ENCODE results near the gene PRKAR1A. TPM values are rescaled to one million over a fixed set of nuclear protein-coding genes. Genes with fewer than 3 reads are reported as not detected.

PRKAR1A gene
- total and polyA plus RNA-seq, 2 of the 8 experiments (the other 6 are each of a cell fraction or from before 2014, with no cell fraction given) = 39.3 to 149 TPM

DNA sequence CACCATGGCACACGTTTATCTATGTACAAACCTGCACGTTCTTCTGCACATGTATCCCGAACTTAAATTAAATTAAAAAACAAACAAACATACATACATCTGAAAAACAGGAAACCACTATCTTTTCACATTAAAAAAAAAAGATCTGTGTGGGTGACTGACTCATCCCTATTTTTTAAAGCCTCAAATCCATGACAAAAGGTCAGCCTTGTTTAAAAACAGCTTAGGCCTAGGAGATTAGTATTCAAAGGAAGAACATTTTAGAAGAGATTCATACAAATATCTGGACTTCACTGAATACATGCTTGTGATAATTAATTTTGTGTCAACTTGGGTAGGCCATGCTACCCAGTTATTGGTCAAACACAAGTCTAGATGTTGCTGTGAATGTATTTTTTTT, 4.7 kb upstream of the PRKAR1A start:
- FAIRE-seq (no peak), DNase-seq (ENCODE audit: low read depth in 1 of 2, low spot score in 2 of 2) (no peak)
- ChIA-PET POLR2A (ENCODE audit: partially characterized antibody) (interaction anchor here (0.8 kb wide), 1 partner anchor 32 kb away, joined by 3 read pairs; no protein-coding TSS in a partner anchor), CTCF (ENCODE audit: partially characterized antibody) (interaction anchor here (0.6 to 1.7 kb wide), 2 partner anchors 10 to 1670 kb away, joined by 3 to 5 read pairs; no protein-coding TSS in a partner anchor)
- 80% methylated on average over 3 of the region's 3 CpGs; no CpG with 5 or more reads in 1 of the 2 experiments for WGBS, 2 experiments (ENCODE audit: extremely low coverage in 1 of 2, insufficient coverage in 1 of 2, insufficient read length in 1 of 2, insufficient replicate concordance in 2 of 2, low coverage in 1 of 2, low lambda C conversion rate in 2 of 2, missing lambda C conversion rate in 1 of 2)
- H3K4ac ChIP-seq (replicated peaks; ENCODE audit: insufficient read length, low read depth, low read length) = no peak overlapping the region
- H3K4me2 ChIP-seq (ENCODE audit: insufficient read depth in 1 of 2, low read depth in 2 of 2, low read length in 2 of 2) = no peak overlapping the region
- no peak overlapping the region for H2AFZ ChIP-seq (ENCODE audit: low read length)
- no peaks in the 10 kb centered on the region for H3K79me1 ChIP-seq (ENCODE audit: low read depth, low read length)
- H4K8ac ChIP-seq (ENCODE audit: extremely low read depth, insufficient read depth, low read length) = no peak overlapping the region
- no peak overlapping the region for H3K14ac ChIP-seq (ENCODE audit: insufficient read length)
- no peak overlapping the region for H2BK5ac ChIP-seq (ENCODE audit: low read depth, low read length)
- H2BK20ac ChIP-seq (ENCODE audit: low read length) = no peak overlapping the region
- H3K23me2 ChIP-seq (ENCODE audit: low read depth, low read length) = peaks cover 5% of the 10 kb centered on the region
- no peak overlapping the region for H2BK12ac ChIP-seq (ENCODE audit: low read depth, low read length)
- no peaks in the 10 kb centered on the region for H3K9me3 ChIP-seq (ENCODE audit: insufficient read depth in 2 of 2, low read depth in 1 of 2, low read length in 1 of 2)
- no peak overlapping the region for H4K91ac ChIP-seq (replicated peaks; ENCODE audit: insufficient read length, low read length)
- no peaks in the 10 kb centered on the region for H3K79me2 ChIP-seq (ENCODE audit: control insufficient read depth in 1 of 2, insufficient read depth in 2 of 2, low read length in 2 of 2)
- H3K27ac ChIP-seq (ENCODE audit: low read depth, low read length) = no peak overlapping the region
- H2BK15ac ChIP-seq (ENCODE audit: low read length) = no peak overlapping the region
- no peak overlapping the region for H3K4me3 ChIP-seq (ENCODE audit: extremely low read depth in 1 of 4, insufficient read depth in 2 of 4, low read depth in 3 of 4, low read length in 4 of 4)
- no peak overlapping the region for H4K5ac ChIP-seq (ENCODE audit: insufficient read length, low read depth, low read length)
- H3K9ac ChIP-seq (replicated peaks in 1 of 4; ENCODE audit: extremely low read depth in 1 of 4, low read depth in 3 of 4, low read length in 3 of 4) = no peak overlapping the region
- no peak overlapping the region for H3K56ac ChIP-seq (replicated peaks; ENCODE audit: insufficient read length, low read depth, low read length)
- no peak overlapping the region for H3K18ac ChIP-seq (ENCODE audit: extremely low read depth, low read length)
- H3K23ac ChIP-seq (ENCODE audit: insufficient read length) = no peak overlapping the region
- no peaks in the 10 kb centered on the region for H3K36me3 ChIP-seq (ENCODE audit: control insufficient read depth in 2 of 4, insufficient read depth in 4 of 4, low read length in 3 of 4)
- H3K4me1 ChIP-seq (replicated peaks in 1 of 4; ENCODE audit: control insufficient read depth in 3 of 4, insufficient read depth in 4 of 4, low read length in 3 of 4) = peaks cover 0 to 4% (median under 1%) of the 10 kb centered on the region in 4 experiments; a peak in 3 of 7 replicates
- H2BK120ac ChIP-seq (replicated peaks; ENCODE audit: low read depth, low read length) = no peak overlapping the region
- H2AK5ac ChIP-seq (ENCODE audit: low read depth, low read length) = no peak overlapping the region
- no peaks in the 10 kb centered on the region for H3K27me3 ChIP-seq (replicated peaks in 1 of 4; ENCODE audit: control insufficient read depth in 3 of 4, extremely low read depth in 1 of 4, insufficient read depth in 3 of 4, low read length in 3 of 4)
- no peaks in the 10 kb centered on the region for H4K20me1 ChIP-seq (replicated peaks in 1 of 2; ENCODE audit: control insufficient read depth in 1 of 2, insufficient read depth in 2 of 2, low read length in 2 of 2)
- no peak for TF ChIP-seq JUN (IDR thresholded peaks at IDR 0.05; ENCODE audit: low read depth, low read length)
- TF ChIP-seq, protein P1, sequence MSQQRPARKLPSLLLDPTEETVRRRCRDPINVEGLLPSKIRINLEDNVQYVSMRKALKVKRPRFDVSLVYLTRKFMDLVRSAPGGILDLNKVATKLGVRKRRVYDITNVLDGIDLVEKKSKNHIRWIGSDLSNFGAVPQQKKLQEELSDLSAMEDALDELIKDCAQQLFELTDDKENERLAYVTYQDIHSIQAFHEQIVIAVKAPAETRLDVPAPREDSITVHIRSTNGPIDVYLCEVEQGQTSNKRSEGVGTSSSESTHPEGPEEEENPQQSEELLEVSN (IDR thresholded peaks at IDR 0.05) = no peak
- no peak for TF ChIP-seq SUZ12 (IDR thresholded peaks at IDR 0.05; ENCODE audit: low read length)
- no peak for TF ChIP-seq NANOG (IDR thresholded peaks at IDR 0.05; ENCODE audit: insufficient read depth, low read depth, low read length, poor library complexity, severe bottlenecking)
- TF ChIP-seq RAD21 (IDR thresholded peaks at IDR 0.05 in 1 of 2, conservative IDR thresholded peaks at IDR 0.05 in 1 of 2; ENCODE audit: low read depth in 2 of 2, low read length in 2 of 2) = no peak
- TF ChIP-seq TAF7 (optimal IDR thresholded peaks at IDR 0.05; ENCODE audit: borderline replicate concordance, low read depth, low read length) = no peak
- TF ChIP-seq SP1 (IDR thresholded peaks at IDR 0.05; ENCODE audit: low read depth, low read length) = no peak
- TF ChIP-seq SAP30 (IDR thresholded peaks at IDR 0.05; ENCODE audit: insufficient read depth, insufficient replicate concordance, low read length) = no peak
- no peak for TF ChIP-seq PHF8 (conservative IDR thresholded peaks at IDR 0.05; ENCODE audit: low read depth, low read length)
- TF ChIP-seq GTF2F1 (IDR thresholded peaks at IDR 0.05; ENCODE audit: borderline replicate concordance, low read depth, low read length) = no peak
- TF ChIP-seq HDAC2 (IDR thresholded peaks at IDR 0.05; ENCODE audit: borderline replicate concordance in 1 of 2, low read depth in 2 of 2, low read length in 2 of 2) = no peak
- no peak for TF ChIP-seq POLR2A (IDR thresholded peaks at IDR 0.05; ENCODE audit: control extremely low read depth in 1 of 2, low read depth in 2 of 2, low read length in 2 of 2)
